Measurements from ENCODE around the gene C2orf78.

DNA sequence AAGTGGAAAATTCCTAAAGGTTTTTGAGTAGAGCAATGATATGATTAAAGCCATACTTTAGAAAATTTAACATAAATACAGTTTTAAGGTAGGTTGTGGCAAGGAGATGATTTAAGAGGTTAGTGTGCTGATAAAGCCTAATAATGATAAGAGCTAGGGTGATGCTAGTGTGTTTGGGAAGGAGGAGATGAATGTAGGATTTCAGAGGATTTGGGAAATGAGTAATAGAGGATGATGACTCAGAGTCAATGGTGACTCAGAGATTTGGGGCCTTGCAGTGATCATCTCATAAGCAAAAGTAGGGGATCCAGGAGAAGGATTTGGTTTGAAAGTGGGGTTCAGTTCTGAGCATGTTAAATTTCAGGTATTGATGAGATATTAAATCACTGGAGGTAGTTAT, 68.0 kb downstream of the C2orf78 start:
- TF ChIP-seq, protein P1, sequence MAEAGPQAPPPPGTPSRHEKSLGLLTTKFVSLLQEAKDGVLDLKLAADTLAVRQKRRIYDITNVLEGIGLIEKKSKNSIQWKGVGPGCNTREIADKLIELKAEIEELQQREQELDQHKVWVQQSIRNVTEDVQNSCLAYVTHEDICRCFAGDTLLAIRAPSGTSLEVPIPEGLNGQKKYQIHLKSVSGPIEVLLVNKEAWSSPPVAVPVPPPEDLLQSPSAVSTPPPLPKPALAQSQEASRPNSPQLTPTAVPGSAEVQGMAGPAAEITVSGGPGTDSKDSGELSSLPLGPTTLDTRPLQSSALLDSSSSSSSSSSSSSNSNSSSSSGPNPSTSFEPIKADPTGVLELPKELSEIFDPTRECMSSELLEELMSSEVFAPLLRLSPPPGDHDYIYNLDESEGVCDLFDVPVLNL (IDR thresholded peaks at IDR 0.05; ENCODE audit: low read depth, low read length), result no peak
- TF ChIP-seq SMAD5 (IDR thresholded peaks at IDR 0.05; ENCODE audit: low read depth) (no peak), SIN3A (IDR thresholded peaks at IDR 0.05; ENCODE audit: low read depth, low read length) (no peak)
- TF ChIP-seq, protein P2, sequence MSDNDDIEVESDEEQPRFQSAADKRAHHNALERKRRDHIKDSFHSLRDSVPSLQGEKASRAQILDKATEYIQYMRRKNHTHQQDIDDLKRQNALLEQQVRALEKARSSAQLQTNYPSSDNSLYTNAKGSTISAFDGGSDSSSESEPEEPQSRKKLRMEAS (IDR thresholded peaks at IDR 0.05; ENCODE audit: low read depth, low read length), result no peak
- TF ChIP-seq, protein P3, sequence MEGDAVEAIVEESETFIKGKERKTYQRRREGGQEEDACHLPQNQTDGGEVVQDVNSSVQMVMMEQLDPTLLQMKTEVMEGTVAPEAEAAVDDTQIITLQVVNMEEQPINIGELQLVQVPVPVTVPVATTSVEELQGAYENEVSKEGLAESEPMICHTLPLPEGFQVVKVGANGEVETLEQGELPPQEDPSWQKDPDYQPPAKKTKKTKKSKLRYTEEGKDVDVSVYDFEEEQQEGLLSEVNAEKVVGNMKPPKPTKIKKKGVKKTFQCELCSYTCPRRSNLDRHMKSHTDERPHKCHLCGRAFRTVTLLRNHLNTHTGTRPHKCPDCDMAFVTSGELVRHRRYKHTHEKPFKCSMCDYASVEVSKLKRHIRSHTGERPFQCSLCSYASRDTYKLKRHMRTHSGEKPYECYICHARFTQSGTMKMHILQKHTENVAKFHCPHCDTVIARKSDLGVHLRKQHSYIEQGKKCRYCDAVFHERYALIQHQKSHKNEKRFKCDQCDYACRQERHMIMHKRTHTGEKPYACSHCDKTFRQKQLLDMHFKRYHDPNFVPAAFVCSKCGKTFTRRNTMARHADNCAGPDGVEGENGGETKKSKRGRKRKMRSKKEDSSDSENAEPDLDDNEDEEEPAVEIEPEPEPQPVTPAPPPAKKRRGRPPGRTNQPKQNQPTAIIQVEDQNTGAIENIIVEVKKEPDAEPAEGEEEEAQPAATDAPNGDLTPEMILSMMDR (IDR thresholded peaks at IDR 0.05 in 2 of 3, conservative IDR thresholded peaks at IDR 0.05 in 1 of 3; ENCODE audit: control insufficient read depth in 2 of 3, extremely low read depth in 1 of 3, insufficient read depth in 1 of 3, low read depth in 3 of 3, low read length in 3 of 3), result no peak
